G401.6 (cell line): ENCODE data around the gene ANK3.
"Not testable (repeated sequence)": the region's sequence is repeated elsewhere in the genome, so short reads cannot be mapped to it uniquely, and the experiment has no call there.

ENCODE experiments used
- FAIRE-seq: peaks from 2 replicates; lab custom pipeline; 2012; peaks lifted over from hg19 to GRCh38; lab: Jason Lieb, UNC

Gene ANK3

DNA sequence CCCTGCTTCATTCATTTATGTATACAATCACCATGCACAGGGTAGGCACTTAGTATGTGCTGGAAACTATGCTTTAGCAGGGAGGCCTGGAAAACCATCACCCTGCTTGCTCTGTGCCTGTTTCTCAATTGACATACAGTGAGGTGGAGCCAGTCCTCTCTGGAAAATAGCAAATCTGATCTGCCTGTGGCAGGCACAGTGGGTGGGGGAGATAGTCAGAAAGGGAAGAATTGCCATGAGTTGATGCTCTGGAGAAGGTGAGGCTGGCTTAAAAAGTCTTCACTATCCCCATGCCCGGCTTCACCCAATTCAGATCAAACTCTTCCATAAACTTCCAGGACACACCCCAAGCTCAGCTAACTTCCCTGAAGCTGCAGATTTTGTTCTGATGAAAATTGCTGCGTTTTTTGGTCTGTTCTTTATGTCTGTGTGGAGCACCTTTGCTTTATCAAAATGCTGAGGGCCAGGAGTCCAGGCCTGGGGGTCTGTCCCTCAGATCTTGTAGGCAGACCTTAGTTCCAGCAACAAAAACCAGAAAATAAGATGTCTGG, 84.8 kb downstream of the ANK3 start:
- no peak for FAIRE-seq

DNA sequence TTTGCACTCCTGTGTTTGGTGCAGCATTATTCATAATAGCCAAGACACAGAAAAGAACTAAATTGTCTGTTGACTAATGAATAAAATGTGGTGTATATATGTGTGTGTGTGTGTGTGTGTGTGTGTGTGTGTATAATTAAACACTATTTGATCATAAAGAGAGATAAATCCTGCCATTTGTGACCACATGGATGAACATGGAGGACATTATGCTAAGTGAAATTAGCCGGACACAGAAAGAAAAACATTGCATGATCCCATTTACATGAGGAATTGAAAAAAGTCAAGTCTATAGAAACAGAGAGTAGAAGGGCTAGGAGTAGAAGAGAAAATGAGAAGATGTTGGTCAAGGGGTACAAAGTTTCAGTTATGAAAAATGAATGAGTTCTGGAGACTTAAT, 85.9 kb downstream of the ANK3 start:
- no peak for FAIRE-seq

DNA sequence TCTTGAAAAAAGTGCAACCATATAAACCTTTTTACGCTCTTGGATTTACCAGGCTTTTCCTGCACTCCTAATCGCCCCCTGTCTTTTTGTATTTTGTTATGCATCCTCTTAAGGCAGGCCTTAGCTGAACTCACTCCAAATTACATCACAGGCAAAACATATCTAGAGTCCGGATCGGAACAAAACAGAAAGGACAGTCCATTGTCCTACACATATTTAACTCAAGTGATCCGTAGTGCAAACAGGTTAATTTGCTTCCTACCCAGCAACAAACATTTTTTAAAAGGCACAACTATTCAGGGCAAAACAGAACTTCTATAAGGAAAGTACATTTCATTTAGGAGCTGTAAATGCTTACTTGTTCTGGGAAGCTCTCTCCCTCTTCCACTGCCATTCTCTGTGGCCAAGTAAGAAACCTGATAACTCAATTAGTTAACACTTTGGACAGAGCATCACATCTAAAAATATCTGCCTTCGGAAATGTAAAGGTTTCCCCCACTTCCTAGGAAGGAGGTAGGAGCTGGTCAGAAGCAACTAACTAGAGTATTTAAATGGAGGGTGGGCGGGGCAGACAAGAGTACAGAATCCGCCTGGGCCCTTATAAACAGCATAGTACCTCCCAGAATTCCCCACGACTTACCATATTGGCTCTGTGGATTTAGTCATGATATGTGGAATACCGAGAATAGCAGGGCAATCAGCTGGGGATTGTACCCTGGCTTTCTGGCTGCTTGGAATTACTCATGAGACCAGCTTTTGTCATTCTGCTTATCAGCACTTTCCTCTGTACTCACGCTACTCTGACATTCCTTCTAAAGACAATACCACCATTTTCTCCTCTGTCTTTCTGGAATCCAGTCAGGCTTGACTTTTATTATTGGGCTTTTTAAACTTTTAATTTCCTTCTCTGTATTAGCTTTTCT, 89.5 kb downstream of the ANK3 start:
- no peak for FAIRE-seq

DNA sequence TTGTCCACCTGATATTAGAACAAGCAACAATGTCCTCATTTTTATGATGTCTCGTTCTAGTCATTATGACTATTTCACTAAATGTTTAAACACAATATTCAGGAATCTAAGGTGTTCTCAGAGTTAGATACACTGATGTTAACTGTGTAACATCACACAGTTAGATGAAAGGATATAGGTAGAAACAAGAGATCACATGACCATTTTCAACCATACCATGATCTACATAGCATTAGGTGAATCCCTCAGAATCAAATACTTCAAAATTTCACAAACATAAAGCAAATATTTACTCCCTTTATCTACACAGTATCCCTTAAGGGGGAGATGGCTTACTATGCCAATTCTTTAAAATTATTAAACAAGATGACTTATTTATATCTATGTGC, 90.3 kb downstream of the ANK3 start:
- no peak for FAIRE-seq

DNA sequence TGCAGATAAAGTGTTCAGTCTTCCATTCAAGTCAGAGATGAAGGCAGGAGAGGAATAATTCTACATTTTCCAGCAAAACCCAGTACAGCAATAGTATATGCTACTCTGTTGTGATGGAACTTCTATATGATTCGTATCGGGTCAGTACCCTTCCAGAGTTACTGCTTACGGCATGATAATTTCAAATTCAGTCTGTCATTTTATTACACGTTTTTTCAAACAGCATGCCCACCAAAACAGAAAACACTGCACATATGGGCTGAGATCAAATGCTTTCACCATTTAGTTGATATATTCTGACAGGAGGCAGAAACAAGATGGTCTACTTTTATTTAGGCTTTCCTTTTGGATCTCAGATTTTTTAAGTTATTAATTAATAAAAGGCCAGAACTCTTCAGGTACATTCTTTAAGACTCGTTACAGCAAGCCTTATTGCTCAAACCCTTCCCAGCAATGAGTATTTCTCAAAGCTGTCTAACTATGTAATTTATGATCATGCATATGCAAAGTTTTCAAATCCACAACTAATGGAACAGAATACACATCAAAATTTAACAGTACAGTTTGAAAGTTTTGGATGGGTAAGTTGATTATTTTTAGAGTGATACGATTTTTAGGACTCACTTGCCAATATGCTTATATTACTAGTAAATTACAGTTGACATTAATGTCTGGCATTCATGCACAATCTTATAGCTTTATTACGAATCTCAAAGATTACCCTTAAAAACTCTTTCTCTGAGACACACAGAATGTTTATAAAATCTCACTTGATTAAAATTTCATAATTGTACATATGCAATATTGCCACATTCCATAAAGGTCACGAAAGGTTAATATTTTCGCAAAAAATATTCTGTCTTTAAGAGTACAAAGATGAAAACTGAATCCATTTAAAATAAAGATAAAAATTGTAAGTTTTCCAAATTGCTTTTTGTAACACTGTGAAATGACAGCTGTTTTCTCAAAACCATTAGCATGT, 91.0 kb downstream of the ANK3 start:
- FAIRE-seq, result no peak

DNA sequence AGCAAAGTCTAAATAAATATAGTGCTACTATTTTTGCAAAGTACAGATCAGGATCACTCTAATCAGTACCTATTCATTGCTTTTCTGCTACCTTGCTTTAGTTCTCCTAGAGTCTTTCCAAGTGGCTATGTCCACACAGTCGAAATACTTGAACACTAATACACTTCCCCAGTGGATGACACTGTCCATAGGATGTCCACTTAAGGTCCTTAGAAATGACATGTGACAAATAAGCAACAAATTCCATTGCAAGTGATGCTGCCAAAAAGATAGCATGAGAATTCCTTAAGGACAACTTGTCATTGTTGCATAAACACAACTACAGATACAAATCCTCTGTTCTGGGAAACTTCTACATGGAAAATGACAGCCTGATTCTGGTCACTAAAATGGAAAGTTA, 93.6 kb downstream of the ANK3 start:
- no peak for FAIRE-seq

DNA sequence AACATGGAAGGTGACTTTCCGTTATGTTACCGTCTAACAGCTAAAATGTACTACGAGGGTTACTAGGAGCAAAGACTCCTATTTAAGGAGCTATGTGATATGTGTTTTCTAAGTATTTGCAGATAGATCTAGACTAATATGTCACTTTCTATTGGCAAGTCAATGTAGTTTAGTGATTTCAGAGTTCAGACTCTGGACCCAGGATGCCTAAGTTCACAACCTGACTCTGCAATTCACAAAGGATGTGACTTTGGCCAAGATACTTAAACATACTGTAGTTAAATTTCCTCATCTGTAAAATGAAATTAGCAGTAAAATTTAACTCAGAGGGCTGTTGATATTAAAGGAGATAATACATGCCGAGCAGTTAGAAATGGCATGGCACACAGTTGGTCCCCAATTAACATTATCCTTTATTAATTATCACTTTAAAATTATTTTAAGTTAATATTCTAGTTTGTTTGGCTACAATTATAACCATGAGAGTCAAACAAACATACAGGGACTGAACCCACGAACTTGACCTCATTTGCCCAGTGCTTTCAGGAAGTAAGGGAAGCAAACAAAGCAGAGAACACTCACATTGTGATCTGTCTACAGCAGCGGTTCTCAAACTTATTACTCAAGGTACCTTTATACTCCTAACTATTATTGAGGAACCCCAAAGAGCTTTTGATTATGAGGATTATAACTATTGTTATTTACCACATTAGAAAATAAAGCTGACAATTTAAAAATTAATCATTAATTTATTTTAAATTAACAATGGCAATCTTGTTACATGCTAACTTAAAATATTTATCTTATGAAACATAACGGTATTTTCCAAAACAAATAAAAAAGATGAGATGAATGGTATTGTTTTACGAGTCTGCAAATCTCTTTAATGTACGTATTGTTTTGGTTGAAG, 94.4 kb downstream of the ANK3 start:
- no peak for FAIRE-seq

DNA sequence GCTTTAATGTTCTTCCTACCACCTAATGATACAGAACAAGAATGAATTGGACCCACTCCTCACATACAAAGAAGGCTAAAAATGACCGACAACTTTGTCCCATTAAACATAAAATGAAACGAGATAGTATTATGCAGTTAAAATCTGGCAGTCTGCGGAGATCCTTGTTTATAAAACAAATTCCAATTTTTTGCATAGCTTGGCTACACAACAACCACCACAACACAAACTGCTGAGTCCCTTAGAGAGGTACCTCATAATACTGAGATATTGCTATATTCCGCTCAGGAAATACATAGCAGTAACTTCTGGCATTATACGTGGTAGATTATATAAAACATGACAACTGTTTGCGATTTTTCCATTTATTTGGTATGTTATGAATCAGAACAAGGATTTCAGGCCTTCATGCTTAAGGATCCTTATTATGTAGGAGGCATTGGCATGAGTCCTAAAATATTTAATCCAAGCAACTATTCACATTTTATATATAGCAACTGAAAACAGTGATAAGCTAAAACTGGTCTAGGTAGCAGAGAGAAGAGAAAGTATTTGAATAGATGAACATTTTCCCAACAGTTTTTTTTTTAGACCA, 96.0 kb downstream of the ANK3 start:
- no peak for FAIRE-seq

DNA sequence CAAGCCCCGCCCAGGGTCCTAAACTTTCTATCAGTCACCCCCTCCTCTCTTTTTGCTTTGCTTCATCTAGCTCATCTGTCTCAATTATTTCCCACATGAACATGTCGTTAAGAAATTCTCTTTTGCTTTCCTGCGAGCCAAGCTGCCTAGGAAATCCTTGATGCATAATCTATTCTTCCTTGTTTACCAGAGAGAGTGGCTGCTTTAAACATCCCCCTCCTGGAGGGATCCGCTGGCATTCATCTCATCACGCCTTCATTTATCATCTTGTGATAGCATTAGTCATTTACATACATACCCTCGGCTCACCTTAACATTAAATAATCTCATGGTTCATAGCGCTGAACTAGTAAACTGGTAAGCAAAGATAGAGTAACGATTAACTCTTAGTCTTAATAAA, 96.7 kb downstream of the ANK3 start:
- FAIRE-seq, result no peak

DNA sequence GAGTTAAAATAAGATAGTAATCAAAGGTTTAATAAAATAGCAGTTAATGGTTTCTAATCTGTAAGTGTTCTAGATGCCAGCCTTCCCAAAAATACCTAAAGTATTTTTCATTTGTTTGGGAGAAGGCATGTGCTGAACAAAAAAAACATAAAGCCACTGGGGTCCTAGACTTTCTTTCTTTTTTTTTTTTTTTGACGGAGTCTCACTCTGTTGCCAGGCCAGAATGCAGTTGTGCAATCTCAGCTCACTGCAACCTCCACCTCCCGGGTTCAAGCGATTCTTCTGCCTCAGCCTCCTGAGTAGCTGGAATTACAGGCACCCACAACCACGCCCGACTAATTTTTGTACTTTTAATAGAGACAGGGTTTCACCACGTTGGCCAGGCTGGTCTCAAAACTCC, 97.1 kb downstream of the ANK3 start:
- not testable (repeated sequence) for FAIRE-seq

DNA sequence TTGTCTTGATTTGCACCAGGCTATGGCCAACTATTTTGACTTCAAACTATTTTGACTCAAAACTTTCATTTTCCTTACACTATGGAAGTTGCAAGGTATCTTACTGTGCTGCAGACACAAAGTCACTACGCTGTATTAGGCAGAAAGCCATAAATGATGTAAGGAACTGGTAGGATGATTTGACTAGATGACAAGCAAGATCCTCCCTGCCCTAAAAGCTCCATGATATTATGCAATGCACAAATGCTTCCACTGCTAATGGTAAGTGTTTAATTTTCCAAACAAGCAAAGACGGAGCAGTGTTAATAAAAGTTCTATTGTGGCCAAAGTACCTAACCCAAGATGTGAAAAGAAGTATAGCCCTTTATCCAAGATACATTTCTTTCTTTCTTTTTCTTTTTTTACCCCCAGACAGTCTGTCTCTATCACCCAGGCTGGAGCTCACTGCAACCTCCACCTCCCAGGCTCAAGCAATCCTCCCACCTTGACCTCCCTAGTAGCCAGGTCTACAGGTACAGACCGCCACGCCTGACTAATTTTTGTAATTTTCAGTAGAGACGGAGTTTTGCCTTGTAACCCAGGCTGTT, 98.2 kb downstream of the ANK3 start:
- FAIRE-seq, result no peak

DNA sequence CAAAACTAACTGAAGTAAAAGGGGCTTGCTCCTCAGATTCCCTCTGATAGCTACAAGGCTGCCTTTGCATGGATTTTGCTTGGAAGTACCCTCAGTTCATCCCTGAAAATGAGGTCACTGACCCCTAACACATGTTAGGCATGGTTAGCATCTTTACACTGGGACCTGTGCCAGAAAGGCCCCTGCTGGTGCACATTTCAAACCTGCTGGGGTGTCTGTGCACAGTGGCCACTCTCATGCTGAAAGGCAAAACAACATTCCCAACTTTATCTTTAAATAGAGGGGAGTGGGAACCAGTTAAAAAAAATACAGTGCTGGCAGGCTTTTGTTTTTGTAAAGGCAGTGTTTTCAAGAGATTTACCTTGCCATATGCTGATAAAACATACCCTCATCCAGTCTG, 99.1 kb downstream of the ANK3 start:
- no peak for FAIRE-seq

DNA sequence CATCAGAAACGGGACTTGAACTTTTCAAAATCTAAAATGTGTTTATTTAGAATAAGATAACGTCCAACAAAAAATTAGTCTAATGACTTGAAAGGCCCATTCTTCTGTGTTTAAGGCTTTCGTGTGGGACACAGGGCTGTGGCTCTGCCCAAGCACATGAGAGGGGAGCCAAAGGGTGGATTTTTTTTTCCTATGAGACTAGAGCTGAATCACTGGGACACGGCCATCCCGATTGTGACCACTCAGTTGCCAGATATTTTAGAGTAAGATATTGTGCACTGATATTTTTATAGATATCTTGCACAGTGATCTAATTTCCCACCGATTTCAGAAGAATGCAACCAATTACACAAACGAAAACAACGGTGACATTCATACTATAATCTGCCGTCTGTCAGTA, 99.9 kb downstream of the ANK3 start:
- no peak for FAIRE-seq

DNA sequence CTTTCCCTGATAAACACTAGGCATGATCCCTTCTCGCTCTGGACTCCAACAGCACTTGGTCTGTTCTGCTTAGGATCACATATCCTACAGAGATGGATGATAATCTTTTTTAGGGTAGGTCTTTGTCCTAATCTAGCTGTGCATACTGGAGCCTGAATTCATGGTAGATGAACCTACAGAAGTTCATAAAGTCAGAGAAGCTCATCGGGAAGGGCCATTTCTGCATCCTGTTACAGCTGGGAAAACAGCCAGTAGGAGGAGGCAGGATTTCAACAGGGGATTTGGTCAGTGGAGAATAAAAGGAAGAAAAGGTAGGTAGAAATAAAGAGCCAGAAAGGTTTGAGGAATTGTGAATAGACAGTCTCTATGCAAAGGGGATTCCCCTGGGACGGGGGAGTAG, 101.4 kb downstream of the ANK3 start:
- no peak for FAIRE-seq

DNA sequence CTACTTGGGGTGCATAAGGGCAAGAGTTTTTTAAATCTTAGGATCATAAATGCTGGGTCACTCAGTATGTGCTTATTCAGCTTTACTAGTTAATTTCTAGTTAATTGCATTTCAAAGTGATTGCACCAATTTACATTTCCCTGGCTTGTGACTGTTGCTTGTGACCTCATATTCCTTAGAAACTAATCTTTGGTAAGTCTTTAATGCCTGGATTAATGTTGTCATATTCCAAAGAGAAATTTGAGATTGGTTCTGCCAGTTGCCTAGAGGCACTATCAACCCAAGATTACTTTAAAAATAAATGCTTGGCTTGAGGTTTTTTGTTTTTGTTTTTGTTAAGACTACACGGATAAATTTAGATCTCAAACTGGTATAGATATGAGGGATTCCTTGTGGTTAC, 103.1 kb downstream of the ANK3 start:
- no peak for FAIRE-seq

DNA sequence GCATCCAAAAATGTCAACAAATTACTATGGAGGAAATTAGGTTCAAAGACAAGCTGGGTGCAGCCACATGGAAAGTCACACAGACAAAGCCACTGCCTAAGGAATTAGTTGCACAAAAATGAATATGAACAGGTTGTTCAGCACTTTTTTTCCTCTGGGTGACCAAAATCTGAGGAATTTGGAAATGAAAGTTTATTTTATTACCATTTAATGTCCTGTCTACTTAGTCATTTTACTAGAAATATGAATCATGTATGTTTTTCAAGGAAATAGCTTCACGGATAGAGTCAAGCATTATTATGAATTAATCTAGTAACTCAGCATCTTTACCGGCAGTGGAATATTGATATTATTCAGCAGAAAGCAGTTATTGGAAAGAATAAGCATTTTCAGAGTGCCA, 106.3 kb downstream of the ANK3 start:
- FAIRE-seq, result no peak

DNA sequence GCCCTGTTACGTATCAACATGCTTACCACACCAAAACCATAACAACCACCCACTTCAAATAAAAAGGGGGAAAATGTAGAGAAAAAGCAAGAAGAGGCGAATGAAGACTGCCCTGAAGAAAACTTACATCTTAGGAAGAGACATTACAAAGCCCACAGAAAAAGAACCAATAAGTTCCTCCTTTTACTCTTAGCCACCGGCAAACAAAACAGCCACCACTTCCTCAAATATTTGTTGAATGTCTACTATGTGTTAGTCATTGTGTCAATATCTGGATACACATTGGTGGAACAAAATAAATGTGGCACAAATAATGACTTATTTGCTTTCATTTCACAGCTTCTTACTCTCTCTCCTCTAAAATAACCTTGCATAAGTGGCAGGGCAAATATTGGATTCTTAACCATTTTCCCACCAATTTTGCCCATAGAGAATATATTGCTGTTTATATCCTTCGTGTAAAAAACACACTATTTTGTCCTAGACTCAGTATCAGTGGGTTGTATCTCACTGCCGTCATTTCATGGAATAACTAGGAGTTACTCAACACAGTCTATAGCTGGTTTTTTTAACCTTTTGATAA, 106.8 kb downstream of the ANK3 start:
- no peak for FAIRE-seq

DNA sequence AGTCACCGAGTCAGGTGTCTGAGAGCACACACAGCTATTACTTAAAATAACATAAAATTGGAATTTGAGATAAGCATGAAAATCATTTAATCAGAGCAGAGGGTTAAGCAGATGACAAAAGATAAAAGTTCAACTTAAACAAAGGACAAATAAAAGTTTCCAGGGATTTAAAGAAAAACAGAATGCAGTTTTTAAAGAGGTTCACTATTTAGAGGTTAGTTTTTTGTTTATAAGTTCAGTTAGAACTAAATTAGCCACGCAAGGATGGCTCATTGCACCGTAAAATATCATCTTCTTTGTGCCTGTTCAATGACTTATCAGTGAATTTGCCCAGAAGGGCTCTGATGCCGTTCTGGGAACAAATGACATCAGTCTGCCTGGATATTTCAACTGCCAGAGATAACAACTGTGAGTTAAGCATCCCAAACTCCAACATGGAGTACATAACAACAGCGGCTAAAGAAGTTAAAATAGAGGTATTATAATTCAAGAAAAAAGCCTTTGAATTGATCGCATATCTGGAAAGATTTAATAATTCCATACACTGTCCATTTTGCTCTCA, 107.8 kb downstream of the ANK3 start:
- FAIRE-seq, result no peak

DNA sequence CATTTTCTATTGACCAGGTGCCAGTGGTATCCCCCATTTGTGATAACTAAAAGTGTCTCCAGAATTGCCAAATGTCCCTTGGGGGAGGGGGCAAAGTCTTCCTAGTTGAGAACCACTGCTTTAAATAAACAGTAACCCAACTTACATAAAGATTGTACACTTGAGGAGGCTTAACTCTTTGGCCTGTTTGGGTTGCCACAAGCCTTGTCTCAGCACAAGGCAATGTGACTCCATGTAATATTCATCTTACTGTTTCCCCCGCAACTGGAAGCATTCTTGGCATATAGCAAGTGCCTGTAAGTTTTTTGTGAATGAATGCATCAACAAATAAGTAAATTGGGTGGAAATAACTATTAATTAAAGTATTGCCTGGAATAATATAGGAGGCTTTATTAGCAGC, 108.3 kb downstream of the ANK3 start:
- FAIRE-seq, result no peak

DNA sequence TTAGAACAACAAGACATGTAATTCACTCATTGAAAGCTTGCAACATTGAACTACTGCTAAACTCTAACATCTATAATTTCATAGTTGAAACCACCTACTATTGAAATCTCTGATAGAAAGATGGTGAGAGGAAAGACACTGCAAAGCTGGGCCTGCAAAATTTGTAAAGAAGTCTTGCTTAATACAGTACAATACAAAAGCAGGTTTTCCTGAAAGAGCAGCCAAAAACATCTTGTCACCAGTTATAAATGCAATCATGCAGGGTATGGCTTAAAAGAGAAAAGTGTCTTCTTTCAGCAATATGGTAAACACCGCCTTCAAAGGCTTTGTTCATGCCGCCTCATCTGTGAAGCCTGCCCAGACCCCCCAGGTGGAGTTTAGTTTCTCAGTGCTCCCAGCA, 109.2 kb downstream of the ANK3 start:
- FAIRE-seq, result no peak
